OCI-LY3 (cell line): ENCODE data around the gene NUP58.

Experiments used
- H2AFZ ChIP-seq: fragments of 200-600, 300-600 bp; shearing (Covaris generic); 2 replicates; pipeline ENCODE4 v1.6.0; 2014; ENCODE audit warnings: antibody characterized with exemption, low read depth, low read length
- H3K27ac ChIP-seq: fragments of 200-600, 300-600 bp; sonication (generic); 2 replicates; pipeline ENCODE4 v1.5.1; 2014; ENCODE audit warnings: mild to moderate bottlenecking, low read length, moderate library complexity, mixed read lengths
- H3K27me3 ChIP-seq: fragments of 200-600, 300-600 bp; sonication (generic); 2 replicates; pipeline ENCODE4 v1.6.1; 2014; ENCODE audit warnings: low read depth, low read length, mixed read lengths
- H3K36me3 ChIP-seq: fragments of 200-600, 300-600 bp; sonication (generic); replicated peaks from 2 replicates; pipeline ENCODE3; 2014; ENCODE audit warnings: low read depth, low read length, mixed read lengths
- H3K4me1 ChIP-seq: fragments of 300-600, 200-600 bp; sonication (generic); 2 replicates; pipeline ENCODE4 v1.6.1; 2014; ENCODE audit warnings: low read length, mixed read lengths
- H3K4me2 ChIP-seq: fragments of 200-600, 300-600 bp; sonication (generic); 2 replicates; pipeline ENCODE4 v1.6.1; 2014; ENCODE audit warnings: low read length, mixed read lengths
- H3K4me3 ChIP-seq: fragments of 300-600, 200-600 bp; sonication (generic); 2 replicates; pipeline ENCODE4 v1.5.1; 2014; ENCODE audit warnings: antibody characterized with exemption, mild to moderate bottlenecking, low read length, moderate library complexity
- H3K79me2 ChIP-seq: fragments of 300-600, 200-600 bp; shearing (Covaris generic); 2 replicates; pipeline ENCODE4 v1.6.1; 2014; ENCODE audit warnings: mild to moderate bottlenecking, low read length, mixed read lengths
- H3K9ac ChIP-seq: fragments of 300-600, 200-600 bp; shearing (Covaris generic); 2 replicates; pipeline ENCODE4 v1.6.0; 2014; ENCODE audit warnings: mild to moderate bottlenecking, low read length, moderate library complexity
- H3K9me3 ChIP-seq: fragments of 200-600, 300-600 bp; shearing (Covaris generic); 2 replicates; pipeline ENCODE4 v1.6.1; 2014; ENCODE audit warnings: low read length, mixed read lengths; ENCODE audit not compliant: insufficient read depth
- H4K20me1 ChIP-seq: fragments of 200-600, 300-600 bp; sonication (generic); 2 replicates; pipeline ENCODE4 v1.6.1; 2016; ENCODE audit warnings: low read length, mixed read lengths; ENCODE audit not compliant: insufficient read depth
- EZH2phosphoT487 ChIP-seq: fragments of 200-600 bp; shearing (Covaris generic); IDR thresholded peaks from 2 replicates; pipeline ENCODE4 v1.6.1; 2018; ENCODE audit warnings: antibody characterized with exemption, mixed run types, low read depth
- TF ChIP-seq, protein P1 (sequence below): fragments of 200-600, 300-600 bp; sonication (generic); IDR thresholded peaks from 2 replicates; pipeline ENCODE4 v1.5.1; 2014; ENCODE audit warnings: antibody characterized with exemption, low read length, low read depth

The NUP58 gene

DNA sequence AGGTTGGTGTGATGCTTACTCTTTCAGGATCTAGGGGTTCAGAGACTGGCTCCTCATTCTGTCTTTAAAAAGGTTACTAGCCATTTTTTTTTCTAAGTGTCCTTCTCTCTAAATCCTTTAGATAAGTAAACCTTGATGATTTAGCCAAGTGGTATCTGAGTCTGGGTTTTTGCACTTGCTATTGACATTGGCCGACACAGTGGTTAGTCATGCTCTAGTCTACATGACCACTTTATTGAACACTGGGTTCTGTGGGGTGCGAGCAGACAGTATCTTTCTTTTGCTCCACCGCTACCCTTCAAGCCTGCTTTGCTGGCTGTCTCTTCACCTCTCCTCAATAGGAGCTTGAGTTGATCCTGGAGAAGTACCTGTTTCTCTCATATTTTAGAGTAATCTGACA, 6.2 kb upstream of the NUP58 start:
- Histone ChIP-seq H4K20me1 (no peaks in the 10 kb centered on the region), H3K27me3 (0 out of 2 replicates have a peak, but pooled peaks cover 5% of the 10 kb centered on the region), H3K79me2 (no peaks in the 10 kb centered on the region), H3K36me3 (no peaks in the 10 kb centered on the region), H3K4me3 (no peak overlapping the region), H3K4me2 (no peak overlapping the region), H3K9me3 (no peaks in the 10 kb centered on the region), H3K9ac (no peak overlapping the region), H3K27ac (no peak overlapping the region), H3K4me1 (no peaks in the 10 kb centered on the region), H2AFZ (no peak overlapping the region)
- TF ChIP-seq, protein P1, sequence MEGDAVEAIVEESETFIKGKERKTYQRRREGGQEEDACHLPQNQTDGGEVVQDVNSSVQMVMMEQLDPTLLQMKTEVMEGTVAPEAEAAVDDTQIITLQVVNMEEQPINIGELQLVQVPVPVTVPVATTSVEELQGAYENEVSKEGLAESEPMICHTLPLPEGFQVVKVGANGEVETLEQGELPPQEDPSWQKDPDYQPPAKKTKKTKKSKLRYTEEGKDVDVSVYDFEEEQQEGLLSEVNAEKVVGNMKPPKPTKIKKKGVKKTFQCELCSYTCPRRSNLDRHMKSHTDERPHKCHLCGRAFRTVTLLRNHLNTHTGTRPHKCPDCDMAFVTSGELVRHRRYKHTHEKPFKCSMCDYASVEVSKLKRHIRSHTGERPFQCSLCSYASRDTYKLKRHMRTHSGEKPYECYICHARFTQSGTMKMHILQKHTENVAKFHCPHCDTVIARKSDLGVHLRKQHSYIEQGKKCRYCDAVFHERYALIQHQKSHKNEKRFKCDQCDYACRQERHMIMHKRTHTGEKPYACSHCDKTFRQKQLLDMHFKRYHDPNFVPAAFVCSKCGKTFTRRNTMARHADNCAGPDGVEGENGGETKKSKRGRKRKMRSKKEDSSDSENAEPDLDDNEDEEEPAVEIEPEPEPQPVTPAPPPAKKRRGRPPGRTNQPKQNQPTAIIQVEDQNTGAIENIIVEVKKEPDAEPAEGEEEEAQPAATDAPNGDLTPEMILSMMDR = no peak
- no peak for TF ChIP-seq EZH2phosphoT487

DNA sequence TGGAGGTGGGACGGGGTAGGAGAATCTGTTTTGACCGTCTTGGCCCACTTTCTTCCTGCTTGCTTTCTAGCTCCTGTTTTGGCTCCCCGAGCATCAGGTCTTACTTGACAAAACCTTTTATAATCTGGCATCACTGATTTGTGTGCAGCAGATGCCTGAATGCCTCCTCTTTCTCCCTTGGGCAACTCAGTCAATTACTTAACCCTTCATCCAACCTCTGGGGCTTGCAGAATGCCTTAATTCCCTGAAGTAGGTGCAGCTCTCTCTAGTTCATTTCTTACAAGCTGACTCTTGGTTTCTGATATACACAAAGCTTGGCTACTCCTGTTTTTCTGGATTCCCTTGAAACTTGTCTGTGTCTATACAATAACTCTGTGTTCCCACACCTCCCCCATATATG, 5.7 kb upstream of the NUP58 start:
- Histone ChIP-seq H3K79me2 (no peaks in the 10 kb centered on the region), H3K4me2 (no peak overlapping the region), H3K27me3 (0 out of 2 replicates have a peak, but pooled peaks cover 5% of the 10 kb centered on the region), H3K36me3 (no peaks in the 10 kb centered on the region), H3K9me3 (no peaks in the 10 kb centered on the region), H3K4me3 (no peak overlapping the region), H3K4me1 (peaks cover 2% of the 10 kb centered on the region), H4K20me1 (no peaks in the 10 kb centered on the region), H2AFZ (no peak overlapping the region), H3K27ac (no peak overlapping the region), H3K9ac (no peak overlapping the region)
- TF ChIP-seq, protein P1 = no peak
- no peak for TF ChIP-seq EZH2phosphoT487

DNA sequence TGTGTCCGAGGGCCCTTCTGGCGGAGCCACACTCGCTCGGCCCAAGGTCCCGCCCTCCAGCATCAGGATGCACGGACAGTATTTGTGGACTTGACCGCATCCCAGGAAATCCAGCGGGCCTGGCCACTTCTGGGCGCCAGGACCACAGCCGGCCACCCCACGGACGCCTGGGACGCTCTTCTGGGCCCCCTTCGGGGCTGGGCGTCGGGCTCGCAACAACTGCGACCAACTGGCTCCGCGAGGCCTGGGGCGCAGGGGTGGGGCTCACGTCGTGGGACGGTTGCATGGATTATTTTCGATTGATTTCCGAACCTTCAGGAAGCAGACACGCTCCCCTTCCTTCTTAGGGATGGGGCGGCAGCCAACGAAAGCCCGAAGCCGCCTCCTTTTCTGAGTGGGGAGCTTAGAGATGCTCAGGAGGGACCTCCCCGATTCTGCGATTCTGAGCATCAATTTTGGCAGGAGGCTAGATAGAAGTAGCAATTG, 521 bp upstream of the NUP58 start:
- TF ChIP-seq, protein P1 = no peak
- no peak for TF ChIP-seq EZH2phosphoT487
- Histone ChIP-seq H3K27ac (peak overlapping the region; percentile 76), H3K4me3 (peak overlapping the region; percentile 79), H3K4me1 (peaks cover 18% of the 10 kb centered on the region), H3K79me2 (peaks cover 47% of the 10 kb centered on the region), H3K36me3 (peaks cover 27% of the 10 kb centered on the region), H3K9ac (peak overlapping the region; percentile 69), H3K4me2 (peak overlapping the region; percentile 85), H2AFZ (peak overlapping the region; percentile 99), H4K20me1 (peaks cover 30% of the 10 kb centered on the region), H3K27me3 (0 out of 2 replicates have a peak, but pooled peaks cover 5% of the 10 kb centered on the region), H3K9me3 (no peaks in the 10 kb centered on the region)

DNA sequence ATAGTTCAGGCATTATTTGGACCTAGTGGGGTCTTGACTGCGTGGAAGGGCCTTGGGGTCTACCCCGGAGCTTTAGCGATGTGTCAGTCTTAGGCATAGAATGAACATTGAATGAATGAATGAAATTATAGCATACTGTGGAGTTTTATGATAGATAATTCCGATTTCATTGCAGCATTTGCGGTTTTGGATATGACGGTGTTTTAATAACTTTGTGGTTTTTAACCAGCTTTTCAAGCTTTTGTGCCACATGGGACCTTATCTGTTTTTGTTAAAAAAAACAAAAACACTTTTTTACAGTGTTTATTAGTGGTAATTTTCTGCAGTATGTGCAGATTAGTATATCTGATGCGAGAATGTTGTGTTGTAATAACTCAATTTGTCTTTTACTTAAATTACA, 696 bp downstream of the NUP58 start:
- peak overlapping the region; percentile 79 for H3K4me3 ChIP-seq
- H2AFZ ChIP-seq = no peak overlapping the region
- H4K20me1 ChIP-seq = peaks cover 30% of the 10 kb centered on the region
- H3K79me2 ChIP-seq = peaks cover 59% of the 10 kb centered on the region
- no peaks in the 10 kb centered on the region for H3K9me3 ChIP-seq
- peaks cover 18% of the 10 kb centered on the region for H3K4me1 ChIP-seq
- H3K4me2 ChIP-seq = peak overlapping the region; percentile 84
- peak overlapping the region; percentile 76 for H3K27ac ChIP-seq
- peaks cover 27% of the 10 kb centered on the region for H3K36me3 ChIP-seq
- peak overlapping the region; percentile 83 for H3K9ac ChIP-seq
- no peak for TF ChIP-seq EZH2phosphoT487
- TF ChIP-seq, protein P1 = no peak
- H3K27me3 ChIP-seq = no peaks in the 10 kb centered on the region
